GM19238 (cell line): ENCODE data around the gene SPATA16.

Experiments used
- DNase-seq: peaks from one replicate; pipeline ENCODE4 v3.0.0; 2011; ENCODE audit warnings: low spot score; ENCODE audit not compliant: insufficient read length

SPATA16 gene

DNA sequence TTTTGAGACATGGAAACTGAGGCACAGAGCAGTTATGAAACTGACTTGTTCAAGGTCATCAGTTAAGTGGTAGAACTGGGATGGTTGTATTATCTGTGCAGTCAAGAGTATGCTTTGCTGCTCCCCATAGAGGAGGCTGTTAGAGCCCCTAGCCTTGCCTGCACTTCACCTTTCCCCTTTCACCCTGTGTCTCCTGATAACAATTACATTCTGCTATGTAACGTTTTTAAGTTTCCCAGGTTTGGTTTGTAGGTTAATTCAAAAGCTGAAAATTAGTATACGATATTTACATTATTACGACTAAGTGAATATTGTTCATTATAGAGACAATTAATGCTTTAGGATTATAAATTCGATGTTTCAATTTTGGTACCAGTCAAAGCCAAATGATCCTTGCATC lies 300.6 kb downstream of the SPATA16 start:
- DNase-seq: no peak

DNA sequence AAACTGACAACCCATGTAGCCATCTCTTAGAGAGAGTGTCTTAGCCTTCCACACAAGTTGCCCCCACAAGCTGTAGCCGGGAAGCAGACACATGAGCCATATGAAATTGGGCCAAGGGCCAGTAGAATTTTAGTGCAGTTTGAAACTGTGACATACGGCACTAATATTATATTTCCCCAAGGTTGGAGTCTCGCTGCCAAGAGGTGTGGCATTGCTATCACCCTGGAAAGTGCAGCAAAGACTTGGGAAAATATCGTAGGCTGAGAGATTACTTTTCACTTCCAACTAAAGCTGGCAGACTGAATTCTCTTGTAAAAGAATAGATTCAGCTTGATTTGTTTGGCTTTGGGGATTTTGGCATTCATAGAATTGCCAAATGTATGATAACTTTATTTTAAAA lies 301.4 kb downstream of the SPATA16 start:
- no peak for DNase-seq
